Calu3 (cell line): ENCODE measurements around the gene KRTAP20-1. TPM values are rescaled to one million over a fixed set of nuclear protein-coding genes. Genes with fewer than 3 reads are reported as not detected.

Experiments used
- BruUV-seq: library from RNA; stranded (reverse); fragments of 400-500 nt; replicated peaks from 2 replicates; lab custom pipeline; 2021; lab: Mats Ljungman, UMichigan
- CTCF ChIA-PET: fragments of 300-600 bp; sonication (Branson Sonifier 250); formaldehyde crosslinking; loops from one replicate; lab custom pipeline; 2022; ENCODE audit warnings: antibody characterized with exemption; lab: Charles Lee
- DNase-seq: peaks from one replicate; pipeline ENCODE4 v3.0.0; 2022
- H3K27ac Mint-ChIP-seq: one replicate; pipeline ENCODE4 v1.8.0; 2022; ENCODE audit warnings: mixed read lengths; ENCODE audit not compliant: unreplicated experiment
- H3K27me3 Mint-ChIP-seq: one replicate; pipeline ENCODE4 v1.8.0; 2022; ENCODE audit warnings: mixed read lengths; ENCODE audit not compliant: unreplicated experiment
- H3K36me3 Mint-ChIP-seq: one replicate; pipeline ENCODE4 v1.8.0; 2022; ENCODE audit warnings: mild to moderate bottlenecking, moderate library complexity, mixed read lengths; ENCODE audit not compliant: insufficient read depth, unreplicated experiment
- H3K4me1 Mint-ChIP-seq: one replicate; pipeline ENCODE4 v1.8.0; 2022; ENCODE audit warnings: mild to moderate bottlenecking, low read depth, mixed read lengths; ENCODE audit not compliant: unreplicated experiment
- H3K4me3 Mint-ChIP-seq: one replicate; pipeline ENCODE4 v1.8.0; 2022; ENCODE audit warnings: mild to moderate bottlenecking, low read depth, moderate library complexity, mixed read lengths; ENCODE audit not compliant: unreplicated experiment
- H3K9me3 Mint-ChIP-seq: one replicate; pipeline ENCODE4 v1.8.0; 2022; ENCODE audit warnings: low read depth, mixed read lengths; ENCODE audit not compliant: unreplicated experiment
- CTCF ChIP-seq: fragments of 200-600 bp; IDR thresholded peaks from one replicate; pipeline ENCODE4 v1.8.0; 2022; ENCODE audit warnings: antibody characterized with exemption; ENCODE audit not compliant: unreplicated experiment
- intact Hi-C: fragments of 100-400 bp; cut with micrococcal nuclease; formaldehyde crosslinking; loops from one replicate; pipeline ENCODE4 v1.10.0; 2022; ENCODE audit not compliant: unreplicated experiment
- total RNA-seq: library from RNA; stranded (reverse); gene quantifications from 2 replicates; pipeline ENCODE4 v1.2.3, GENCODE V29; 2022

The KRTAP20-1 gene
- total RNA-seq, 1 experiment from 2014 or later = not detected

GRCh38 chr21:30613836-30614235, 2.4 kb upstream of the KRTAP20-1 start, which contains the start of gene KRTAP6-1:
TSS of gene KRTAP6-1 (minus strand) at chr21:30613930. CDS start at chr21:30613904, 26 bp downstream.
- H3K27me3 Mint-ChIP-seq = no peaks in the 10 kb centered on the region
- no peak for DNase-seq
- CTCF ChIA-PET = no interaction called here
- no TSS peak for BruUV-seq
- no peaks in the 10 kb centered on the region for H3K36me3 Mint-ChIP-seq
- H3K27ac Mint-ChIP-seq = no peak within 1 kb of the TSS
- H3K9me3 Mint-ChIP-seq = peaks cover 4% of the 10 kb centered on the region
- no peak within 1 kb of the TSS for H3K4me3 Mint-ChIP-seq
- H3K4me1 Mint-ChIP-seq = no peaks in the 10 kb centered on the region
- intact Hi-C loops = no loop called here
- TF ChIP-seq CTCF = no peak

GRCh38 chr21:30615199-30615598, 1.0 kb upstream of the KRTAP20-1 start:
- CTCF ChIA-PET = no interaction called here
- DNase-seq = no peak
- Mint-ChIP-seq H3K36me3 (no peaks in the 10 kb centered on the region), H3K4me3 (no peak overlapping the region), H3K9me3 (peaks cover 4% of the 10 kb centered on the region), H3K4me1 (no peaks in the 10 kb centered on the region), H3K27me3 (no peaks in the 10 kb centered on the region), H3K27ac (no peak overlapping the region)
- no TSS peak for BruUV-seq
- intact Hi-C loops = no loop called here
- TF ChIP-seq CTCF = no peak

GRCh38 chr21:30620080-30620479, 3.9 kb downstream of the KRTAP20-1 start:
- BruUV-seq = no TSS peak
- H3K36me3 Mint-ChIP-seq = no peaks in the 10 kb centered on the region
- no peak overlapping the region for H3K27ac Mint-ChIP-seq
- no peaks in the 10 kb centered on the region for H3K27me3 Mint-ChIP-seq
- H3K4me3 Mint-ChIP-seq = no peak overlapping the region
- intact Hi-C loops = no loop called here
- H3K9me3 Mint-ChIP-seq = no peaks in the 10 kb centered on the region
- TF ChIP-seq CTCF = no peak
- CTCF ChIA-PET = no interaction called here
- no peaks in the 10 kb centered on the region for H3K4me1 Mint-ChIP-seq
- no peak for DNase-seq

- no peak for TF ChIP-seq CTCF
- H3K36me3 Mint-ChIP-seq = no peaks in the 10 kb centered on the region
- no peak within 1 kb of the TSS for H3K27ac Mint-ChIP-seq
- CTCF ChIA-PET = no interaction called here
- intact Hi-C loops = no loop called here
- no TSS peak for BruUV-seq
- no peaks in the 10 kb centered on the region for H3K9me3 Mint-ChIP-seq
- no peak within 1 kb of the TSS for H3K4me3 Mint-ChIP-seq
- no peaks in the 10 kb centered on the region for H3K27me3 Mint-ChIP-seq
- no peaks in the 10 kb centered on the region for H3K4me1 Mint-ChIP-seq
- DNase-seq = no peak
Observed at GRCh38 chr21:30620522-30620921, 4.3 kb downstream of the KRTAP20-1 start, which contains the start of gene KRTAP20-4. TSS of gene KRTAP20-4 (plus strand) at chr21:30620627.
